ENCODE measurements around the gene ENTPD6. TPM values are rescaled to one million over a fixed set of nuclear protein-coding genes. Genes with fewer than 3 reads are reported as not detected.

ENTPD6 gene
- total and polyA plus RNA-seq, 9 donors = 34.9 to 73.8 (median 47.1) TPM

DNA sequence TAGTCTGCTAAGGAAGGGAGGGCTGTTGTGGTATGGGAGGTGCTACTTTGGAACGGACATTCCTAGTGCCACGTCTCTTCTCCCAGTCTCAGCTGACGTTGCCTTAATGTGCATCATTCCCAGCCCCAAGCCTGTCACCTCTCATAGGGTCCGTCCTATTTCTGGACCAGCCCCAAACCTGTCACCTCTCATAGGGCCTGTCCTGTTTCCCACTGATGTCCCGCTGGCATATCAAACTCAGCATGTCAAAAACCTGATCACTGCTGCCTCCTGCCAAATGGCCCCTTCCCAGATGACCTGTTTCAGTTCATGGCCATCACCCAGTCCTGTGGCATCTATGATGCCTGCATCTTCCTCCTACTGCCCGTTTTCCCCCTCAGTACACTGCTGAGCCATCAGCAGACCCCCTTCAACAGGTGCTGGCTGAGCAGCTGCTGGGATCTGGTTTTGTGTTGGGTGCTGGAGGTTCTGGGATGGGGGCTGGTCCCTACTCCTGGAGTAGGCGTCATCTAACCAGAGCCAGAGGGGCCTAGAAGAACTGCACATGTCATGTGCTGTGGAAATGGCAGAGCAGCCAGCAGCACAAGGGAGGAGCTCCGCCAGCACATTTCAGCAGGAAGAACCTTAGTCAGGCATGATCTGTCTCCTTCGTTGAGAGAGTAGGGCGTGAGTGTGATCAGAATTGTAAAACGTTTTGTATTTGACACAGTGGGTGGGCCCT, 3.3 kb downstream of the ENTPD6 start:
- TF ChIP-seq EP300 (IDR thresholded peaks at IDR 0.05) = no peak
- TF ChIP-seq POLR2A (IDR thresholded peaks at IDR 0.05) = no peak
- TF ChIP-seq, protein P1, sequence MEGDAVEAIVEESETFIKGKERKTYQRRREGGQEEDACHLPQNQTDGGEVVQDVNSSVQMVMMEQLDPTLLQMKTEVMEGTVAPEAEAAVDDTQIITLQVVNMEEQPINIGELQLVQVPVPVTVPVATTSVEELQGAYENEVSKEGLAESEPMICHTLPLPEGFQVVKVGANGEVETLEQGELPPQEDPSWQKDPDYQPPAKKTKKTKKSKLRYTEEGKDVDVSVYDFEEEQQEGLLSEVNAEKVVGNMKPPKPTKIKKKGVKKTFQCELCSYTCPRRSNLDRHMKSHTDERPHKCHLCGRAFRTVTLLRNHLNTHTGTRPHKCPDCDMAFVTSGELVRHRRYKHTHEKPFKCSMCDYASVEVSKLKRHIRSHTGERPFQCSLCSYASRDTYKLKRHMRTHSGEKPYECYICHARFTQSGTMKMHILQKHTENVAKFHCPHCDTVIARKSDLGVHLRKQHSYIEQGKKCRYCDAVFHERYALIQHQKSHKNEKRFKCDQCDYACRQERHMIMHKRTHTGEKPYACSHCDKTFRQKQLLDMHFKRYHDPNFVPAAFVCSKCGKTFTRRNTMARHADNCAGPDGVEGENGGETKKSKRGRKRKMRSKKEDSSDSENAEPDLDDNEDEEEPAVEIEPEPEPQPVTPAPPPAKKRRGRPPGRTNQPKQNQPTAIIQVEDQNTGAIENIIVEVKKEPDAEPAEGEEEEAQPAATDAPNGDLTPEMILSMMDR (IDR thresholded peaks at IDR 0.05) = no peak
- peaks cover 8% of the 10 kb centered on the region for H3K4me1 ChIP-seq (ENCODE audit: insufficient read depth)
- H3K9me3 ChIP-seq = no peaks in the 10 kb centered on the region
- H3K27ac ChIP-seq = no peak overlapping the region
- WGBS, 3 donors = 73 to 77% (median 74%) methylated on average over 10 to 11 of the region's 11 CpGs
- H3K36me3 ChIP-seq = no peaks in the 10 kb centered on the region
- H3K27me3 ChIP-seq = no peaks in the 10 kb centered on the region
- no peak for DNase-seq
- intact Hi-C loops (cut with DNase I) = loop anchor here in 3 of 4 donors (5.0 to 10.0 kb wide), 4 partner anchors 46 to 204 kb away; partner anchors contain the start of genes ABHD12 (in 3 of the 3), PYGB (in 2 of the 3) and APMAP (in 1 of the 3)
- no peak overlapping the region for H3K4me3 ChIP-seq

DNA sequence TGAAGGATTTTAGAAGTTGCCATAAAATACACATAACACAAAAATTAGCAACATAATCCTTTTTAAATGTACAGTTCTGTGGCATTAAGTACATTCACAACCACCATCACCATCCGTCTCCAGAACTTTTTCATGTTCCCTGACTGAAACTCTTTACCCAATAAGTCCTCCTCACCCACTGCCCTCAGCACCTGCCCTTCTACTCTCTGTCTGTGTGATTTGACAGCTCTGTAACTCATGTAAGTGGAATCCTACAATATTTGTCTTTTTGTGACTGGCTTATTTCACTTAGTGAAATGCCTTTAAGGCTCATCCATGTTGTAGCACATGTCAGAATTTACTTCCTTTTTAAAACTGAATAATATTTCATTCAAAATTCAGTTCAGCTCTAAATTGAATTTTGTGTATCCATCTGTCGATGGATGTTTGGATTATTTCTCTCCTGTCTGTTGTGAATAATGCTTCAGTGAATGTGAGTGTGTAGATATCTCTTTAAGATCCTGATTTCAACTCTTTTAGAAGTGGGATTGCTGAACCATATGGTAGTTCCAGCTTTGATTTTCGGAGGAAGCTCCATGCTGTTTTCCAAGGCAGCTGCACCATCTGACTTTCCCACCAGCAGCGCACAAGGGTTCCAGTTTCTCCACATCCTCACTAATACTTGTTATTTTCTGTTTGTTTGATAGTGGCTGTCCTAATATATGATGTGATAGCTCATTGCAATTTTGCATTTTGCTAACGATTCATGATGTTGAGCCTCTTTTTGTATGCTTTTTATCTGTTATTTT, 4.2 kb downstream of the ENTPD6 start:
- intact Hi-C loops (cut with DNase I) = loop anchor here in 3 of 4 donors (5.0 to 10.0 kb wide), 4 partner anchors 45 to 205 kb away; partner anchors contain the start of genes ABHD12 (in 3 of the 3), PYGB (in 2 of the 3) and APMAP (in 1 of the 3)
- TF ChIP-seq POLR2A (IDR thresholded peaks at IDR 0.05) (no peak), EP300 (IDR thresholded peaks at IDR 0.05) (no peak)
- TF ChIP-seq, protein P1 (IDR thresholded peaks at IDR 0.05) = no peak
- Histone ChIP-seq H3K27ac (no peak overlapping the region), H3K4me3 (no peak overlapping the region), H3K27me3 (no peaks in the 10 kb centered on the region), H3K36me3 (no peaks in the 10 kb centered on the region), H3K9me3 (no peaks in the 10 kb centered on the region), H3K4me1 (ENCODE audit: insufficient read depth) (peaks cover 6% of the 10 kb centered on the region)
- DNase-seq = no peak
- WGBS, 3 donors = 57 to 66% (median 64%) methylated on average over 5 of the region's 5 CpGs

DNA sequence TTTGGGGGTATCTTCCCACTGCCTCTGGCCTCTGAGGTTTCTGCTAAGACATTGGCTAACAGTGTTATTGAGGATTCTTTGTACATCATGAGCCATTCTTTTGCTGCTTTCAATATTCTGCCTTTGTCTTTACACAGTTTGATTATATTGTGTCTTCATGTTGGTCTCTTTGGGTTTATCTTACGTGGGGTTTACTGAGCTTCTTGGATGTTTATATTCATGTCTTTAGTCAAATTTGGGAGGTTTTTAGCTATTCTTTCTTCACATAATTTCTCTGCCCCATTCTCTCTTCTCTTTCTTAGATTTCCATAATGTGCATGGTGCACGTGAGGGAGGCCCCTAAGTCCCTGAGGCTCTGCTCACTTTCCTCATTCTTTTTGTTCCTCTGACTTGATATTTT, 7.6 kb downstream of the ENTPD6 start:
- no peak for TF ChIP-seq EP300 (IDR thresholded peaks at IDR 0.05)
- intact Hi-C loops (cut with DNase I) = no loop called here
- H3K9me3 ChIP-seq = no peaks in the 10 kb centered on the region
- no peaks in the 10 kb centered on the region for H3K36me3 ChIP-seq
- H3K27me3 ChIP-seq = no peaks in the 10 kb centered on the region
- WGBS, 3 donors = 47 to 94% (median 75%) methylated on average over 2 of the region's 2 CpGs
- H3K4me1 ChIP-seq (ENCODE audit: insufficient read depth) = no peaks in the 10 kb centered on the region
- DNase-seq = no peak
- no peak overlapping the region for H3K27ac ChIP-seq
- H3K4me3 ChIP-seq = no peak overlapping the region

DNA sequence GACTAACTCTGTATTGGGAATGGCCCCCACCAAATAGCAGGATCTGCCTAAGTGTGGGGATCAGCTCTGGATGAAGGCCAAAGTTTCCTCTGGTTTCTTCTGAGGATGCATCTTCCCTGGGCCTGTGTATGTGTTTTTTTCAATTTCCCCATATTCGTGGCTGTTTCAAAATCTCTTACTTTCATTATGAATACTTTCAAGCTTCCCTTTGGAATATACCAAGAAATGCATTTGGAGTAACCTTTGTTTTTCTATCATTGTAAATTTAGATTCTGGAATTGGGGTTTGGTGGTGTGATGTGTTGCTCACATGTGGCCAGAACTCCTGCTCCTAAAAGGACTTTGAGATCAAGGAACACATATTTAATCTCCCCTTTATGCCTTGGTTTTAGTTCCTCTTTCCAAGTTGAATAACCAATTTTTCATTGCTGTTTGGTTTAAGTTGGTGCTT, 8.4 kb downstream of the ENTPD6 start:
- intact Hi-C loops (cut with DNase I) = no loop called here
- TF ChIP-seq, protein P1 (IDR thresholded peaks at IDR 0.05) = no peak
- no peak for TF ChIP-seq POLR2A (IDR thresholded peaks at IDR 0.05)
- no peak for TF ChIP-seq EP300 (IDR thresholded peaks at IDR 0.05)
- Histone ChIP-seq H3K36me3 (no peaks in the 10 kb centered on the region), H3K27ac (no peak overlapping the region), H3K4me3 (no peak overlapping the region), H3K4me1 (ENCODE audit: insufficient read depth) (no peaks in the 10 kb centered on the region), H3K9me3 (no peaks in the 10 kb centered on the region), H3K27me3 (no peaks in the 10 kb centered on the region)
- 71 to 76% (median 75%) methylated on average over 1 of the region's 1 CpG for WGBS, 3 donors
- DNase-seq = no peak

Data from ovary (tissue), 9 donors.